HG03066 (cell line): Measurements from ENCODE around the gene LGALS1.
A peak's percentile ranks its signal among the peaks of the same experiment; 100 is the strongest.
"Not testable (repeated sequence)": the region's sequence is repeated elsewhere in the genome, so short reads cannot be mapped to it uniquely, and the experiment has no call there.

Experiments used
- ATAC-seq: cut with Tn5 transposase; IDR thresholded peaks from one replicate; pipeline ENCODE4 v1.9.1; 2021; ENCODE audit warnings: low read depth; ENCODE audit not compliant: unreplicated experiment

Gene LGALS1

DNA sequence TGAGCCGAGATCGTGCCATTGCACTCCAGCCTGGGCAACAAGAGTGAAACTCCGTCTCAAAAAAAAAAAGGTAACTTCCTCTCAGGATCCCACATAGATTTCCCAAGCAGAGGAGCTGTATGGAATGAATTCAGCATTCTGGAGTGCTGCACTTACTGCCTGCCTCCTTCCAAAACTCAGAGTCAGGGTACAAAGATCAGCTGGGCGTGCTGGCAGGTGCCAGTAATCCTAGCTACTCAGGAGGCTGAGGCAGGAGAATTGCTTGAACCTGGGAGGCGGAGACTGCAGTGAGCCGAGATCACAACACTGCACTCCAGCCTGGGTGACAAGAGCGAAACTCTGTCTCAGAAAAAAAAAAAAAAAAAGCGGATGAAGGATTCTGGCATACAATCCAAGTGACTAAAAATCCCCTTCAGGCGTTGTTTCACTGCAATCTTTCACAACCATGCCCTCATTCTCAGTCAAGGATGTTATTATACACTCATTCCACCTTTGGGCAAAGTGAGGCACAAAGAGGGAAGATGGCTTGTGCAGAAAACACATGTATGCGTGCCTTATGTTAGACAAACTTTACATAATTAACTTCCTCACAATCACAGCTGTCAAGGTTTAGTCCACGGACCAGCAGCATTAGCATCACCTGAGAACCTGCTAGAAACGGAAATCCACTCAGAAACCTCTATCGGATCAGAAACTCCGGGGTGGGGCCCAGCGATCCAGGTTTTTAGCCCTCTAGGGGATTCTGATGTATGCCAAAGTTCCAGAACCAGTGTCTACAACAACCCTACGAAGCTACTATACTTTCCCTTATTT is 9.6 kb downstream of the LGALS1 start:
- no peak for ATAC-seq

DNA sequence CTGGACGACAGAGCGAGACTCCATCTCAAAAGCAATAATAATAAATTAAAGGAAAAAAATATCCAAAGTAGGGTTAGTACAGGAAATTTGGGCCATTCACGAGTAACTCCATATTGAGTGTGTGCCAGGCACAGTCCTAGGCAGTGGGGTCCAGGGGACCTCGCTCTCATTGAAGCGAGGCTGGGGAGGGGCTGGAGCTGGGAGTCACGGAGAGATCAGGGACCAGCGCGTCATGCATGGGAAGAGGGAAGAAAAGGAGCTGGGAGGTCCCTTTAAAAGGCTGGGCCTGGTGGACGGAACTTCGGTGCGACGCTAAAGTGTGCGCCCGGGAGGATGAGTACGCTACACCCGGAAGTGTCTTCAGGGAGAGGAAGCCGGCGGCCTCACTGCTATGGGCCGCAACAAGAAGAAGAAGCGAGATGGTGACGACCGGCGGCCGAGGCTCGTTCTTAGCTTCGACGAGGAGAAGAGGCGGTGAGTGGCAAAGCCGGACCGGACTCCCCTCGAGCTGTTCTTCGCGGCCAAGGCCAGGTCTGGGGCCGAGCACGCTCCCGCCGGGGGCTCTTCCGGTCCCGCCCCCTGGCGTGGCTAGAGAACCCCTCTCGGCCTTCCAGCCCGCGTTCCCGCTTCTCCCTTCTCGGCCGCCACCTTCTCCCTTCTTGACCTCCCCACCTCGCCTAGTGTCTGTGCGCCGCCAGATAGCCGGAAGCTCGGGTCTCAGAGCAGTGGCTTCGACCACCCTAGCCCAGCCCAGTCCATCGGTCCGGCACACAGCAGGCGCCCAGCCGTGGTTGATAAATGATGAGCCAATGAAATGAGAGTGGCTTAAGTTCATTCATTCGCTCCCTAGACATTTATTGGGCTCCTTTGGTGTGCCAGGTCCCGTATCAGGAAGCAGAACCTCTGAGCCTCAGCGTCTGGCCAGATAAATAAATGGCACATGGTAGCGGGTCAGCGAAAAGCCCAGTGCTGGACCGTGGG is 10.9 kb downstream of the LGALS1 start, which contains the start of gene NOL12:
TSS of gene NOL12 (plus strand) at position 342 of the 981 bp plus-strand sequence. CDS start at position 392, 50 bp downstream.
- ATAC-seq = peak; percentile 83

DNA sequence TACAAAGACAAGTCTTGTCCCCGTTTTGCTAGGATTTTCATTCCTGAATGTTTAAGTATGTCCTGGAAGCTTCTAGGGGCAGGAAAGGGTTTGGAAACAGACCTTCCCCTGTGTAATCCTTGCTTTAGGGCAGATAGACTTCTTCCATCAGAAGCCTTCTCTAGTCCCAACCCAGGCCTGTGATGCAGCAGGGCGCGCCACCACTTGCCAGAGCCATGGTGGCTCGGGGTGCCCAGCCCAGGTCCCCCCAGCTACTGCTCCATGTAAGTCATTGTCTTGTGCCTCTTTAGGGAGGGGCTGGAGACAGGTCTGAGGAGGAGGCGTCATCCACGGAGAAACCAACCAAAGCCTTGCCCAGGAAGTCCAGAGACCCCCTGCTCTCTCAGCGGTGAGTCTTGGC is 15.0 kb downstream of the LGALS1 start:
- ATAC-seq = no peak

DNA sequence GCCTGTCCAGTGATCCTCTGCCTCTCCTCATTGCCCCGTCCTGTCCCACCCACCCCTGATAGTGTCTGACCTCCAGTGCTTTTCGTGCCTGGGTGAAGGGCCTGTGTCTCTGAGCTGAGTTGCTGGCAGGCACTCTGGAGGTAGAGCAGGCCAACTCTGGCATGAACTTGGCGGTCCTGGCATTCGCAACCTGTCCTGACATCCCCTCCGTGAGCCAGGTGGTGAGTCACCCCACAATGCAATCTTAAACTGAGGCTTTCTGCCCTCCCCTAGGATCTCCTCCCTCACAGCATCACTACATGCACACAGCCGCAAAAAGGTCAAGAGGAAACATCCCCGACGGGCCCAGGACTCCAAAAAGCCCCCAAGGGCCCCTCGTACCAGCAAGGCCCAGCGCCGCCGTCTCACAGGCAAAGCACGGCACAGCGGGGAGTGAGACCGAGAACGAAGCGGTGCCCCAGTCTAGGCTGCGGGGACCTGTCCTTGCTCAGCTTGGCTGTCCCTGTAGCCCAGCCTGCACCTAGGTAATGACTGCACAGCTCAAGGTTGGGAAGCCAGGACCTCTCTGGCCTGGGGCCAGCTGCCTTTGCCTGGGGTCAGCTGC is 15.6 kb downstream of the LGALS1 start:
- ATAC-seq = no peak

DNA sequence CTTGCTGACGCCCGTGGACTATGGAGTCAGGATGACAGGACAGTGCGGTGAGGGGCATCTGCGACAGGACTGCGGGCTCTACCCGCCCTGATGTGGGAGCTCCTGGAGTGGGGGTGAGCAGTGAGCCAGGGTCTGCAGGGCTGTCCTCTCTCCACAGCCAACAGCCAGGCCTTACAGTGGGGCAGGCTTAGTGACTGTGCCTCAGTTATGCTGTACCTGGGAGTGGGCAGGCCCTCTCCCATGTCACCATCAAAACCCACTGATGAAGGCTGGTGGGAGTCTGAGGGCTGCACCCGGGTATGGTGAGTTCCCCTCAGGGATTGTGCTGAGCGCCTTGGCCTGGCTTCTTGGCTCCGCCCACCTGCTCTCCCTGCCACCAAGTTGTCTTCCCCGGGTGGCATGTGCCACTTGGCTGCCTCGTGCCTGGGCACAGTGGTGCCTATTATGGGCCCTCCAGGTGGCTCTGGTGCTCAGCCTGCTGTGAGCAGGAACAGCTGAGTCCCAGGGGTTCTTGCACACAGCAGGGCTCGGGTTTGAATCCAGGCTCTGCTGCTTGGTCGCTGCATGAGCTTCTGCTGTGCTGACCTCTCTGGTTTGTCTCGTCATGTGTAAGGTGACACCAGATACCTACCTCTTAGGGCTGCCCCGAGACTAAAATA is 17.3 kb downstream of the LGALS1 start:
- ATAC-seq = no peak

DNA sequence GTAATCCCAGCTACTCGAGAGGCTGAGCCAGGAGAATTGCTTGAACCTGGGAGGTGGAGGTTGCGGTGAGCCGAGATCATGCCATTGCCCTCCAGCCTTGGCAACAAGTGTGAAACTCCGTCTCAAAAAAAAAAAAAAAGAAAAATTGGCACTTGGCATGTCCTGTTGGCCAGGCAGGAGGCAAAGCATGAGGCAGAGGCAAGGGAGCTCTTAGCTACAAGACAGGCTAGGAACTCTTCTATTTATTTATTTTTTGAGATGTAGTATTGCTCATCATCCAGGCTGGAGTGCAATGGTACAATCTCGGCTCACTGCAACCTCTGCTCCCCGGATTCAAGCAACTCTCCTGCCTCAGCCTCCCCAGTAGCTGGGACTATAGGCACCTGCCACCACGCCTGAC is 18.7 kb downstream of the LGALS1 start:
- not testable (repeated sequence) for ATAC-seq

DNA sequence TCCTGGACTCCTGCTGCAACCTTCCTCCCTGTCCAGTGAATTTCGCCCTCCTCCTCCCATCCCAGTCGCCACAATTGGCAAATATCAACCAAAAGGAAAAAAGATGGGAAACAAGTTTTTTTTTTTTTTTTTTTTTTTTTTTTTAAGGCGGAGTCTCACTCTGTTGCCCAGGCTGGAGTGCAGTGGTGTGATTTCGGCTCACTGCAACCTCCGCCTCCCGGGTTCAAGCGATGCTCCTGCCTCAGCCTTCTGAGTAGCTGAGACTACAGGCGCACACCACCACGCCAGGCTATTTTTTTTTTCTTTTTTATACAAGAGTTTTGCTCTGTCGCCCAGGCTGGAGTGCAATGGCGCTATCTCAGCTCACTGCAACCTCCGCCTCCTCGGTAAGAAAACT is 20.8 kb downstream of the LGALS1 start:
- not testable (repeated sequence) for ATAC-seq

DNA sequence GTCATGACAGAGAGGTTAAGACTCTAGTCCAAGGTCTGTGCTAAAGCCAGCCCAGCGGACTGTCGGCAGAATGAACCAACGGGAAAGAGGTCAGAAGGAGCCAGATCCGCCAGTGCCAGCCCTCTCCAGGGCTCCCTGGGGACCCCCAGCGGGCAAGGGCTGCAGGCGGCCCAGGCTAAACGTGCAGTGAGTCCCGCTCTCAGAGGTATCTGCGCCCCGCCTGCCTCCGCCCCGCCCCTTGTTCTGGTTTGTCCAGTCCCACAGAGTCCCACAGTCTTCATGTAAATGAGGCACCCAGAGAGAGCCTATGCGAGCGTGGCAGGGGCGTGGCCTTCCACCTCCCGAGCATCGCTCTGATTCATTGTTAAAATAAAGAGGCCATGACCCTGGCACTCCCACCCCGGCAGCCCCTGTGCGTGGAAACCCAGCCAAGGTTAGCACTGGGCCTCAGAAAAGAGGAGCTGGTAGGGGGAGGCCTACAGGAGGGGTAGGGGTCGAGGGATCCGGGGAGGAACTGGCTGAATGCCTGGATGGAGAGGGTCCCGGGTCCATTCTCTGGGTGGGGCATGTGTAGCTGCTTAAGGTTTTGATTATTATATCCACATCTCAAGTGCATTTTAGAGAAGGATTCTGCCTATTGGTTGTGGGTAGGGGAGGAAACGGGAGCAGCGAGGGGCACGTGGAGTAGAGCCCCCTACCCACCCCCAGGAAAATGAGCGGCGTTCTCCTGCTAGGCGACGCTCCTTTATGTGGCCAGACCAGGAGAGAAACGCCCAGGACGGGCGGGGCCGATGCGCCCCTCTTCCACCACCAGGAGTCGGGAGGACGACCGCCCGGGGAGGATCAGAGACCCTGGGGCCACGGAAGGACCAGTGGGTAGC is 21.5 kb downstream of the LGALS1 start, which contains the start of gene TRIOBP:
TSS of gene TRIOBP (plus strand) at position 392 of the 881 bp plus-strand sequence. CDS start 4,318 bp downstream, outside the sequence.
- no peak for ATAC-seq

DNA sequence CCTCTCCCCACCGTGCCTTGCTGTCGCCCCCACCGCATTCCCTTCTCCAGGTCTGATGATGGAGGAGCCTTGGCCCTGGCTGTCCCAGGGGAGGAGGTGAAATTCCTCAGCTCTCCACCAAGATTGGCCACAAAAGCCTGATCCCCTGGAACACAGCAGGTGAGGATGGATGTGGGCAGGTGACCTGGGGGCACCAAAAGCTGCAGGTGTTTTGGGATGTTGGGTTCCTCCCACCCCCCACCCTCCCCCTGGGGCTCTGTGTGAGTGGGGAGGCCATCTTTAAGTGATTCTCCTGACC is 22.1 kb downstream of the LGALS1 start:
- ATAC-seq = no peak

DNA sequence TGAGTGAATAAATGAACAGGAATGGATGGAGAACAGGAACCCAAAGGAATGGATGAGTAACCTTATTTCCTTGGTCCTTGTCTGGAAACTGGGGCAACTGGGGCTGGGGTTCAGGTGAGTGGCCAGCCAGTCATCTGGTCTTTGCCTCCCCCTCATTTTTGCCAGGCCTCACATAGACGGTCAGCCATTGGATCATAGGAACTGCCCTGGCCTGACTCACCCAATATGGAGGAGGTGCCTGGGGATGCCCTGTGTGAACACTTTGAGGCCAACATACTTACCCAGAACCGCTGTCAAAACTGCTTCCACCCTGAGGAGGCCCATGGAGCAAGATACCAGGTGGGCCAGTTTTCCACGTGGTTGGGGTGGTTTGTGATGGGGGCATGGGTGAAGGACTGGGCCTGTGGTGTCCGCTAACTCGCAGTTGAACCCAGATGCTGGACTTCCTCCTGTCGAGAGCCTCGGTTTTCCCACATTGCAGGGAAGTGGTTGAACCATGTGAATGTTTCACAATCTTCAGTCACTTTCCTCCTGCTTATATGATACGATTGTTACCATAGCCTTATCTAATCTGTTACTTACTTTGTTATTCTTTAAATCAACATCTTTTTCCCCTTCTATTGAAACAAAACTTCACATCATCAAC is 25.8 kb downstream of the LGALS1 start:
- ATAC-seq = no peak

DNA sequence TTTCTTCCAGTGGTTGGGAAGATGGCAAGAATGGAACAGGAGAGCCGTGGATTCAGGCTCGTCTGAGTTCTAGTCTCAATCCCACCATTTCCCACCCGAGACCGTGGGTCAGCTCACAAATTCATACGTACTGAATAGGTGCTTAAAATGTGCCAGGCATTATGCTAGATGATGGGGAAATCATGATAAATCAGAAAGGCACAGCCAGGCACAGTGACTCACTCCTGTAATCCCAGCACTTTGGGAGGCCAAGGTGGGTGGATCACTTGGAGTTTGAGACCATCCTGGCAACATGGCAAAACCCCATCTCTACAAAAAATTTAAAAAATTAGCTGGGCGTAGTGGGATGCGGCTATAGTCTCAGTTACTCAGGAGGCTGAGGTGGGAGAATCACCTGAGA is 28.5 kb downstream of the LGALS1 start:
- no peak for ATAC-seq

DNA sequence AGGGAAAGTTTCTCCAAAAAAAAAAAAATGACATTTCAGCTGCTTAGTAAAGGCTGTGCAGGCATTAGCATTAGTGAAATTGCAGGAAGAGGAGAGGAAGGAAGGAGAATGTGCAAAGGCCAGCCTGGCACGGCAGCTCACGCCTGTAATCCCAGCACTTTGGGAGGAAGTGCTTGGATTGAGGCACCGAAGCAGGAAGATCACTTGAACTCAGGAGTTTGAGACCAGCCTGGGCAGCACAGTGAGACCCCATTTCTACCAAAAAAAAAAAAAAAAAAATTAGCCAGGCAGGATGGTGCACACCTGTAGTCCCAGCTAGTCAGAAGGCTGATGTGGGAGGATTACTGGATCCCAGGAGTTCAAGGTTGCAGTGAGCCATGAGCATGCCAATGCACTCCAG is 29.2 kb downstream of the LGALS1 start:
- no peak for ATAC-seq

DNA sequence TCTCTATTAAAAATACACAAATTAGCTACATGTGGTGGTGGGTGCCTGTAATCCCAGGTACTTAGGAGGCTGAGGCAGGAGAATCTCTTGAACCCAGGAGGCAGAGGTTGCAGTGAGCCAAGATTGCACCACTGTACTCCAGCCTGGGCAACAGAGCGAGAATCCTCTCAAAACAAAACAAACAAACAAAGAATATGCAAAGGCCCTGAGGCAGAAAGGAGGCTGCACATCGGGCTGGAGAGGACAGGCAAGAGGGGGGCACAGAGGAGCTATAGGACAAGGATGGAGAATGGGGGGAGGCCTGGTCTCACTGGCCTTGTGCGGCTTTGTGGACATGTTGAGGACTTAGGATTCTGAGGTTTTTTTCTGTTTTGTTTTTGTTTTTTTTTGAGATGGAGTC is 29.8 kb downstream of the LGALS1 start:
- ATAC-seq = no peak

DNA sequence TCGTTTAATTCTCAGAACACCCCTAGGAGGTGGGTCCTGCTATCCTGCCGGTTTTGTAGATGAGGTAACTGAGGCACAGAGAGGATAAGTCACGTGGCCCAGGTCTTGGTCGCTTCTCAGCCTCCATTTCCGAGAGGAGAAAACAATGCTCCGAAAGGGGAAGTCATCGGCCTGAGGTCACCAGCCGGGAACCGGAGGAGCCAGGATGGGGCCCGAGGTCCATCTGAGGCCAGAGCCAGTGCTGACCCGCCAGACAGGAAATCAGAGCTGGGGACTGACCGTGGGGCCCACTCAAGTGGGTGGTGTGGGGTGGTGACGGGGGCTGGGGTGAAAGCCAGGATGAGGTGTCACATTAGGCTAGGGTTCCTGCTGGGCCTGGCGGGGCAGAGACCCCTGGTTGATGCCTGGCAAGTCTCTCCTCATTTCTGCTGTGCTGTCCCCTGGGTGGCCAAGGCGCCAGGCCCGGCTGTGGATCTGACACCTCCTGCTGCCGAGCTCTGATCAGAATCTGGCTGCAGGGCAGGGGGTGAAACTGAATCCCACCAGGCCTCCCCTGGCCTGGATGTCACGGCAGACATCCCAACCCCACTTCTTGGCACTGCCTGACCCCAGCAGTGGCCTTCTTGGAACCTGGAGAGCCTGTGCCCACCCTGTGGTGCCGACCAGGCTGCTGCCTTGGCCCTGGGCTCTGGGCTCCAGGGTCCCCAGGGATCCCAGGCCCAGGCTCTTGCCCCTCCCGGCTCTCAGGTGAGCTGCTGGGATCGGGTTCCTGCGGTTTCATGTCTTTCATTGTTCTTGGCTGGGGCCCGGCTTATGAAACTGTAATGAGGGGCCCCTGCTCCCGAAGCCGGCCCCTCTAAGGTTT is 33.4 kb downstream of the LGALS1 start:
- ATAC-seq = no peak

DNA sequence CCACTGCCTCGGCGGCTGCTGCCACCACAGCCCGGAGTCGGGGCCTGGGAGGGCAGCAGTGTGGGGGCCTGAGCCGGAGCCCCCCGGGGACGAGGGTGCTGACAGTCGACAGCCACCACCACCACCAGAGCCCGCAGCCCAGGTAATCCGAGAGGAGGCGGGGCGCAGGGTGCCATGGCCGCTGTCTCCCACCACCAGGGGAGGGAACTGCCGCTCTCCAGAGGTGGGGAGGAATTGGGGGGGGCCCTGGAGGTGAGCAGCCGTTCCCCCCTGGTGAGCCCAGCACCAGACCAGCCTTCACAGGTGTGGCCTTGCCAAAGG is 34.0 kb downstream of the LGALS1 start:
- ATAC-seq = no peak

DNA sequence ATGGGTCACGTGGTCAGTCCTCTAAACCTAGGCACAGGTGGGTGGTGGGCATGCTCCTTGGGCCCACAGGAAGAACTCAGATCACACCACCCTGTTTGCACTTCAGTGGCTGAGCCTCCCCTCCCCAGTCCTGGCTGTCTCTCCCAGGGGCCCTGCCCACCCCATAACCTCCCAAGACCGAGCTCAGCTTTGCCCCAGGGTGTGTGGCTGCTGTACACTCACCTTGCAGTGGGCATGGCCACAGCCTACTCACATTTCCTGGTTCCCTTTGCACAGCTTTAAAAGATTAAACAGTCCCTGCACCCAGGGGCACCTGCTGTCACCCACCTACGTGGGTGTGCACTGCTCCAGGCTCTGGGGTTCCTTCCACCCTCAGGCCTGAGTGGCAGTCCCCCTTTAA is 35.2 kb downstream of the LGALS1 start:
- ATAC-seq = no peak

DNA sequence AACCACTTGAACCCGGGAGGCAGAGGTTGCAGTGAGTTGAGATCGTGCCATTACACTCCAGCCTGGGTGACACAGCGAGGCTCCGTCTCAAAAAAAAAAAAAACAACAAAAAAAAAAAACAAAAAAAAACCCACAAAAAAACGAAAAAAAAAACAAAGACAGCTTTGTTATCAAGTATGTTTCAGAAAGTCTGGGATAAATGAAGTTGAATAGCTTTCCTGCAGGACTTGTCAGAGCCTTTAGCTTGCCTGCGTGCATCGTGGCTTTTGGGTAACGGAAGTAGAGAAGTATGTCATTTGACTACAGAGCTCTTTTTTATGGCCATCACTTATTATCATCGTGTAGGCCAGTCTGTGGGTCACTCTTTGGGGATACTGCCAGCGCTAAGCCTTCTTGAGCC is 36.1 kb downstream of the LGALS1 start:
- ATAC-seq = no peak

DNA sequence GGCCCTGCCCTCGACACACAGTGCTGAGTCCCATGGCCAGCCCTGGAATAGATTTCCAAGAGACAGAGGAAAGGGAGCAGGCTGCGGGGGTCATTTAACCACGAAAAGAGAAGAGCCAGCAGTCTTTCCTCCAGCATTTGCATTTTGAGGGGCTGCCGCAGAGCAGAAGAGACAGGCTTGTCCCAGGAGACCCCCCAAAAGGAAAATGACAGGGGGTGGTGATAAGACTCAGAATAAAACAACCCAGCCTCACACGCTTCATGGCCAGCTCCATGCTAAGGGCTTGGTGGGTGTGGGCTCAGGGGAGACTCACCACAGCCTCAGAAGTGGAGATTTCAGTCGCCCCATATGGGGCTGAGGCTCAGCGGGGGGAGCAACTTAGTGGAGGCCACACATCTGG is 38.3 kb downstream of the LGALS1 start:
- no peak for ATAC-seq
